Upper lobe of right lung (tissue), 1 donor: ENCODE results near the gene HEXD. TPM values are rescaled to one million over a fixed set of nuclear protein-coding genes. Genes with fewer than 3 reads are reported as not detected.
"Not testable (repeated sequence)": the region's sequence is repeated elsewhere in the genome, so short reads cannot be mapped to it uniquely, and the experiment has no call there.

ENCODE experiments used
- ATAC-seq: fragments of 200-7000 bp; cut with Tn5 transposase; one replicate; pipeline ENCODE4 v1.9.1; 2020; ENCODE audit warnings: mild to moderate bottlenecking, moderate library complexity
- DNase-seq: peaks from one replicate; pipeline ENCODE4 v3.0.0-alpha.2; 2020
- H3K27ac ChIP-seq: fragments of 200-600 bp; one replicate; pipeline ENCODE4 v1.8.0; 2022
- H3K27me3 ChIP-seq: fragments of 200-600 bp; one replicate; pipeline ENCODE4 v1.8.0; 2022; ENCODE audit warnings: mild to moderate bottlenecking
- H3K36me3 ChIP-seq: fragments of 200-600 bp; one replicate; pipeline ENCODE4 v1.8.0; 2022
- H3K4me1 ChIP-seq: fragments of 200-600 bp; one replicate; pipeline ENCODE4 v1.8.0; 2022
- H3K4me3 ChIP-seq: fragments of 200-600 bp; one replicate; pipeline ENCODE4 v1.8.0; 2022; ENCODE audit warnings: mild to moderate bottlenecking
- H3K9me3 ChIP-seq: fragments of 200-600 bp; one replicate; pipeline ENCODE4 v1.8.0; 2022
- CTCF ChIP-seq: fragments of 200-600 bp; IDR thresholded peaks from one replicate; pipeline ENCODE4 v1.8.0; 2022; ENCODE audit warnings: antibody characterized with exemption
- intact Hi-C: fragments of 100-400 bp; cut with DNase I; formaldehyde crosslinking; loops from one replicate; pipeline ENCODE4 v1.11.0; 2022
- total RNA-seq: library from RNA; stranded (reverse); fragmentation: NEBNext Ultra II Directional; extraction: Animal tissue kit (Norgen Biotek cat#: 25700); gene quantifications from one replicate; pipeline ENCODE4 v1.2.1, GENCODE V29; 2021
- donor health status: DM: no; HTN: yes; CAD: no; lungs with severe emphysema.

Gene HEXD
- total RNA-seq, 1 donor from 2014 or later: 49.1 TPM

GRCh38 chr17:82457073-82457928 is 39.2 kb downstream of the HEXD start:
- DNase-seq (no peak), ATAC-seq (no peak)
- Histone ChIP-seq H3K36me3 (peaks cover 25% of the 10 kb centered on the region), H3K4me3 (peak overlapping the region; percentile 89), H3K9me3 (no peaks in the 10 kb centered on the region), H3K4me1 (peaks cover 35% of the 10 kb centered on the region), H3K27me3 (no peaks in the 10 kb centered on the region), H3K27ac (peak overlapping the region; percentile 99)
- intact Hi-C loops: no loop called here
- TF ChIP-seq CTCF: no peak

- H3K9me3 ChIP-seq: no peaks in the 10 kb centered on the region
- intact Hi-C loops: no loop called here
- H3K27ac ChIP-seq: peak overlapping the region; percentile 99
- no peaks in the 10 kb centered on the region for H3K27me3 ChIP-seq
- peaks cover 35% of the 10 kb centered on the region for H3K4me1 ChIP-seq
- H3K4me3 ChIP-seq: peak overlapping the region; percentile 89
- peaks cover 29% of the 10 kb centered on the region for H3K36me3 ChIP-seq
- DNase-seq: no peak
- ATAC-seq: no peak
- TF ChIP-seq CTCF: no peak
Measured at GRCh38 chr17:82457929-82458178, 39.7 kb downstream of the HEXD start.

GRCh38 chr17:82458179-82458884 is 40.2 kb downstream of the HEXD start, which contains the start of gene NARF:
Gene NARF, plus strand, starts transcription at chr17:82458741. Its CDS starts 63 bp downstream, at chr17:82458804.
- DNase-seq: peak; percentile 99
- intact Hi-C loops: no loop called here

GRCh38 chr17:82458885-82459424 is 40.8 kb downstream of the HEXD start:
- Histone ChIP-seq H3K27me3 (no peaks in the 10 kb centered on the region), H3K36me3 (peaks cover 39% of the 10 kb centered on the region), H3K4me1 (peaks cover 35% of the 10 kb centered on the region), H3K4me3 (peak overlapping the region; percentile 89), H3K27ac (peak overlapping the region; percentile 99), H3K9me3 (no peaks in the 10 kb centered on the region)
- intact Hi-C loops: no loop called here
- DNase-seq: no peak
- peak; percentile 0 for ATAC-seq
- no peak for TF ChIP-seq CTCF

More at GRCh38 chr17:82458179-82458884, 40.2 kb downstream of the HEXD start, which contains the start of gene NARF:
- no peak for TF ChIP-seq CTCF
- no peaks in the 10 kb centered on the region for H3K9me3 ChIP-seq
- H3K27me3 ChIP-seq: no peaks in the 10 kb centered on the region
- H3K27ac ChIP-seq: peak within 1 kb of the TSS; percentile 99
- H3K4me3 ChIP-seq: peak within 1 kb of the TSS; percentile 89
- peaks cover 35% of the 10 kb centered on the region for H3K4me1 ChIP-seq
- H3K36me3 ChIP-seq: peaks cover 34% of the 10 kb centered on the region
- ATAC-seq: peak; percentile 98

- intact Hi-C loops, ATAC-seq, H3K9me3 ChIP-seq, H3K27ac ChIP-seq, DNase-seq, H3K27me3 ChIP-seq: not testable (repeated sequence)
- Histone ChIP-seq H3K4me3 (peak overlapping the region; percentile 89), H3K36me3 (peaks cover 49% of the 10 kb centered on the region), H3K4me1 (peaks cover 35% of the 10 kb centered on the region)
Measured at GRCh38 chr17:82459936-82460335, 41.8 kb downstream of the HEXD start.
